ENCODE measurements around the gene APOM. TPM values are rescaled to one million over a fixed set of nuclear protein-coding genes. Genes with fewer than 3 reads are reported as not detected.

Gene APOM
- total and polyA plus RNA-seq, 2 of the 4 experiments (the other 2 are of a cell fraction): 1.4 to 3.8 TPM

DNA sequence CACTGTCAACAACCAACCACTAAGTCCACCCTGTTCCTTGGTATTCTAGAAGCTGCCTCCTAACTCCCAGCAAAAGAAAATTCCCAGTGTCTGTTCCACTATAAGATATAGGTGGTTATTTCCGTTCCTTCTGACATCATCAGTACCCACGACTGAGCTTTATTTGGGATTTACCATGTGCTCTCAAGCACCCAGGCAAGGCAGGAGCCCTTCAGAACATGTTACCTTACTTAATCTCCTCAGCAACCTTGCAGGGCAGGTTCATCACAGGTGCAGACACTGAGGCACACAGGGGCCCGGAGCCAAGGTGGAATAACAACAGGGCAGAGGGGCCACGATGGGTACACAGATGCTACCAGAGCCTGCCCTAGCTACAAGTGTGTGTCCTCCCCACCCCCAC is 36.7 kb downstream of the APOM start:
- no peak for DNase-seq
- intact Hi-C loops (cut with micrococcal nuclease): no loop called here
- H3K4ac ChIP-seq (ENCODE audit: low read depth, low read length): no peak overlapping the region
- peaks cover 71% of the 10 kb centered on the region for H3K36me3 ChIP-seq (ENCODE audit: control insufficient read depth, insufficient read depth, low read length)
- no TSS peak for BruUV-seq (replicated peaks)
- H3K27me3 ChIP-seq (ENCODE audit: control insufficient read depth, insufficient read depth, low read length): no peaks in the 10 kb centered on the region
- dilution Hi-C loops (cut with HindIII; ENCODE audit: low sequenced_read_pairs, unreplicated experiment): no loop called here
- no peak overlapping the region for H4K5ac ChIP-seq (ENCODE audit: low read depth, low read length)
- H2BK120ac ChIP-seq (ENCODE audit: low read depth, low read length): no peak overlapping the region
- no peak overlapping the region for H3K4me2 ChIP-seq (ENCODE audit: low read depth, low read length)
- ATAC-seq (ENCODE audit: low read depth): no peak
- no peak overlapping the region for H4K91ac ChIP-seq (ENCODE audit: insufficient read depth, low read depth, low read length)
- no peak overlapping the region for H3K23ac ChIP-seq (ENCODE audit: low read depth, low read length)
- POLR2A ChIA-PET (ENCODE audit: unreplicated experiment): no interaction called here
- H4K20me1 ChIP-seq (ENCODE audit: insufficient read depth, low read length): no peaks in the 10 kb centered on the region
- WGBS, 2 experiments (ENCODE audit: extremely low coverage in 2 of 2, insufficient read length in 1 of 2): 100% methylated on average over 1 of the region's 4 CpGs; no CpG with 5 or more reads in 1 of the 2 experiments
- H2AK5ac ChIP-seq (ENCODE audit: low read depth, low read length): no peak overlapping the region
- H3K18ac ChIP-seq (ENCODE audit: low read depth, low read length): no peak overlapping the region
- CTCF ChIA-PET: no interaction called here
- H3K14ac ChIP-seq (replicated peaks; ENCODE audit: low read depth, low read length): no peak overlapping the region
- no peak overlapping the region for H2BK20ac ChIP-seq (ENCODE audit: low read depth, low read length)
- no peak overlapping the region for H2BK5ac ChIP-seq (ENCODE audit: low read depth, low read length, poor library complexity, severe bottlenecking)
- no peak overlapping the region for H2AFZ ChIP-seq (replicated peaks; ENCODE audit: low read length, poor library complexity)
- no peak overlapping the region for H2AK9ac ChIP-seq (replicated peaks; ENCODE audit: low read depth, low read length, poor library complexity)
- no peak overlapping the region for H3K56ac ChIP-seq (ENCODE audit: extremely low read depth, insufficient read depth, low read length)
- H3K9me1 ChIP-seq (ENCODE audit: insufficient read depth, low read length): no peaks in the 10 kb centered on the region
- H3K4me3 ChIP-seq (ENCODE audit: insufficient read depth, low read depth, low read length): no peak overlapping the region
- in situ Hi-C loops (cut with MboI; ENCODE audit: low sequenced_read_pairs): no loop called here
- TF ChIP-seq MAFK (IDR thresholded peaks at IDR 0.05; ENCODE audit: low read depth, low read length) (no peak), POLR2A (IDR thresholded peaks at IDR 0.05; ENCODE audit: low read depth, low read length) (no peak), MXI1 (IDR thresholded peaks at IDR 0.05; ENCODE audit: borderline replicate concordance, low read depth, low read length) (no peak), BHLHE40 (IDR thresholded peaks at IDR 0.05; ENCODE audit: low read depth, low read length) (no peak), MAZ (IDR thresholded peaks at IDR 0.05; ENCODE audit: borderline replicate concordance, low read depth, low read length) (no peak), NFE2L2 (IDR thresholded peaks at IDR 0.05; ENCODE audit: low read depth, low read length) (no peak), SMC3 (IDR thresholded peaks at IDR 0.05; ENCODE audit: low read depth, low read length) (no peak), FOS (IDR thresholded peaks at IDR 0.05; ENCODE audit: low read depth, low read length) (no peak), RAD21 (IDR thresholded peaks at IDR 0.05; ENCODE audit: low read length) (no peak), CEBPB (IDR thresholded peaks at IDR 0.05; ENCODE audit: low read depth, low read length) (no peak), RFX5 (IDR thresholded peaks at IDR 0.05; ENCODE audit: low read depth, low read length) (no peak), CHD1 (IDR thresholded peaks at IDR 0.05; ENCODE audit: low read depth, low read length) (no peak), RCOR1 (IDR thresholded peaks at IDR 0.05; ENCODE audit: insufficient replicate concordance, low read length) (no peak)
- TF ChIP-seq, protein P1, sequence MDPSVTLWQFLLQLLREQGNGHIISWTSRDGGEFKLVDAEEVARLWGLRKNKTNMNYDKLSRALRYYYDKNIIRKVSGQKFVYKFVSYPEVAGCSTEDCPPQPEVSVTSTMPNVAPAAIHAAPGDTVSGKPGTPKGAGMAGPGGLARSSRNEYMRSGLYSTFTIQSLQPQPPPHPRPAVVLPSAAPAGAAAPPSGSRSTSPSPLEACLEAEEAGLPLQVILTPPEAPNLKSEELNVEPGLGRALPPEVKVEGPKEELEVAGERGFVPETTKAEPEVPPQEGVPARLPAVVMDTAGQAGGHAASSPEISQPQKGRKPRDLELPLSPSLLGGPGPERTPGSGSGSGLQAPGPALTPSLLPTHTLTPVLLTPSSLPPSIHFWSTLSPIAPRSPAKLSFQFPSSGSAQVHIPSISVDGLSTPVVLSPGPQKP (IDR thresholded peaks at IDR 0.05; ENCODE audit: borderline replicate concordance, low read depth, low read length): no peak
- TF ChIP-seq, protein P2, sequence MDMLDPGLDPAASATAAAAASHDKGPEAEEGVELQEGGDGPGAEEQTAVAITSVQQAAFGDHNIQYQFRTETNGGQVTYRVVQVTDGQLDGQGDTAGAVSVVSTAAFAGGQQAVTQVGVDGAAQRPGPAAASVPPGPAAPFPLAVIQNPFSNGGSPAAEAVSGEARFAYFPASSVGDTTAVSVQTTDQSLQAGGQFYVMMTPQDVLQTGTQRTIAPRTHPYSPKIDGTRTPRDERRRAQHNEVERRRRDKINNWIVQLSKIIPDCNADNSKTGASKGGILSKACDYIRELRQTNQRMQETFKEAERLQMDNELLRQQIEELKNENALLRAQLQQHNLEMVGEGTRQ (IDR thresholded peaks at IDR 0.05; ENCODE audit: low read depth, low read length): no peak
- TF ChIP-seq, protein P3, sequence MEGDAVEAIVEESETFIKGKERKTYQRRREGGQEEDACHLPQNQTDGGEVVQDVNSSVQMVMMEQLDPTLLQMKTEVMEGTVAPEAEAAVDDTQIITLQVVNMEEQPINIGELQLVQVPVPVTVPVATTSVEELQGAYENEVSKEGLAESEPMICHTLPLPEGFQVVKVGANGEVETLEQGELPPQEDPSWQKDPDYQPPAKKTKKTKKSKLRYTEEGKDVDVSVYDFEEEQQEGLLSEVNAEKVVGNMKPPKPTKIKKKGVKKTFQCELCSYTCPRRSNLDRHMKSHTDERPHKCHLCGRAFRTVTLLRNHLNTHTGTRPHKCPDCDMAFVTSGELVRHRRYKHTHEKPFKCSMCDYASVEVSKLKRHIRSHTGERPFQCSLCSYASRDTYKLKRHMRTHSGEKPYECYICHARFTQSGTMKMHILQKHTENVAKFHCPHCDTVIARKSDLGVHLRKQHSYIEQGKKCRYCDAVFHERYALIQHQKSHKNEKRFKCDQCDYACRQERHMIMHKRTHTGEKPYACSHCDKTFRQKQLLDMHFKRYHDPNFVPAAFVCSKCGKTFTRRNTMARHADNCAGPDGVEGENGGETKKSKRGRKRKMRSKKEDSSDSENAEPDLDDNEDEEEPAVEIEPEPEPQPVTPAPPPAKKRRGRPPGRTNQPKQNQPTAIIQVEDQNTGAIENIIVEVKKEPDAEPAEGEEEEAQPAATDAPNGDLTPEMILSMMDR (conservative IDR thresholded peaks at IDR 0.05; ENCODE audit: low read depth, low read length): no peak
- no peaks in the 10 kb centered on the region for H3K9me3 ChIP-seq (ENCODE audit: control insufficient read depth, insufficient read depth, low read length)
- no peak overlapping the region for H4K8ac ChIP-seq (ENCODE audit: low read depth in 2 of 2, low read length in 2 of 2)
- no peaks in the 10 kb centered on the region for H3K4me1 ChIP-seq (ENCODE audit: control insufficient read depth, insufficient read depth, low read length)
- H3K27ac ChIP-seq (ENCODE audit: insufficient read depth, low read length): no peak overlapping the region
- peaks cover 4 to 13% of the 10 kb centered on the region in 2 experiments; a peak in 3 of 4 replicates for H3K79me1 ChIP-seq (ENCODE audit: low read depth in 1 of 2, low read length in 2 of 2)
- no peak overlapping the region for H2BK15ac ChIP-seq (ENCODE audit: low read depth, low read length)
- H3K9ac ChIP-seq (ENCODE audit: low read depth, low read length): no peak overlapping the region

All from IMR-90 (cell line).